NB4 (cell line): ENCODE results near the gene CDC42EP3.

ENCODE experiments used
- CTCF ChIP-seq: IDR thresholded peaks from one replicate; pipeline ENCODE4 v1.5.1; 2012; ENCODE audit warnings: low read depth, low read length
- MAX ChIP-seq: IDR thresholded peaks from 2 replicates; pipeline ENCODE4 v1.6.1; 2011; ENCODE audit warnings: low read depth, low read length
- POLR2A ChIP-seq: IDR thresholded peaks from 2 replicates; pipeline ENCODE4 v1.6.1; 2011; ENCODE audit warnings: mild to moderate bottlenecking; ENCODE audit not compliant: insufficient read length; ENCODE audit errors: extremely low read depth

GRCh38 chr2:37619959-37620300 lies 51.5 kb downstream of the CDC42EP3 start:
- TF ChIP-seq CTCF (no peak), POLR2A (no peak), MAX (no peak)
